Fibroblast of skin of right biceps (primary cell): ENCODE results near the gene LCN2.
"Not testable (repeated sequence)": the region's sequence is repeated elsewhere in the genome, so short reads cannot be mapped to it uniquely, and the experiment has no call there.

ENCODE experiments used
- DNase-seq: peaks from one replicate; pipeline ENCODE4 v3.0.0-alpha.2; 2013

The LCN2 gene

DNA sequence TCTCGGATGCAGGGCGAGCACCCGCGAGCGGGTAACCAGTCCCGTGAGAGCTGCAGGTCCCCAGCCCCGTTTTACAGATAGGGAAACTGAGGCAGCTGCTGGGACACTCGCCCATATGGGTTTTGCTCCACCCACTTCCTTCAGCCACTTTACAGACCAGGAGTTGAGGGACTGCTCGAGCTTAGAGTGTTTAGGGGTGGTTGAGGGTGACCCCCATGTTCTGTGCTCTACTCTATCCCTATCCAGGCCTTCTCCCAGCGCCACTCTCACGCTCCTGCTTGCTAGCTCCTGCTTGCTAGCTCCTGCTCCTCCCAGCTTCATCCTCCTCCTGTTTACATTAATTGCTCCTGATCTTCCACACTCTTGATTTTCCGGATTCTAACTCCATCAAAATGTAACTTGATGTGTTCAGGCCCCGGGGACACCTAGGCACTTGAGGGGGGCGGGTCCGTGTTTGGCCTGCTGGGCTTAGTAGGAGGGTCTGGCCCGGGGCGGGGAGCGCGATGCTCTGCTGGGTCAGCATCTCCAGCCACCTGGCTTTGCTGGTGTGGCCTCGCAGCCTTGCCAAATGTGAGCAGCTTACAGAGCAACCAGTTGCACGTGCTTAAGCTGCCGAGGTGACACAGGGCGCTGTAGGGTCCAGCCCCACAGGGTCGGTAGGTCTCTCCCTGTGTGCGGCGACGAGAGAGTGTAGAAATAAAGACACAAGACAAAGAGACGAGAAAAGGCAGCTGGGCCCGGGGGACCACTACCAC is 20.2 kb upstream of the LCN2 start:
- DNase-seq = no peak

GRCh38 chr9:128129976-128130590 is 19.2 kb upstream of the LCN2 start:
- not testable (repeated sequence) for DNase-seq

- not testable (repeated sequence) for DNase-seq
Observed at GRCh38 chr9:128130651-128131050, 18.6 kb upstream of the LCN2 start.

GRCh38 chr9:128131346-128131745 is 17.9 kb upstream of the LCN2 start:
- DNase-seq = not testable (repeated sequence)

- DNase-seq = not testable (repeated sequence)
Observed at GRCh38 chr9:128132139-128132538, 17.1 kb upstream of the LCN2 start.

DNA sequence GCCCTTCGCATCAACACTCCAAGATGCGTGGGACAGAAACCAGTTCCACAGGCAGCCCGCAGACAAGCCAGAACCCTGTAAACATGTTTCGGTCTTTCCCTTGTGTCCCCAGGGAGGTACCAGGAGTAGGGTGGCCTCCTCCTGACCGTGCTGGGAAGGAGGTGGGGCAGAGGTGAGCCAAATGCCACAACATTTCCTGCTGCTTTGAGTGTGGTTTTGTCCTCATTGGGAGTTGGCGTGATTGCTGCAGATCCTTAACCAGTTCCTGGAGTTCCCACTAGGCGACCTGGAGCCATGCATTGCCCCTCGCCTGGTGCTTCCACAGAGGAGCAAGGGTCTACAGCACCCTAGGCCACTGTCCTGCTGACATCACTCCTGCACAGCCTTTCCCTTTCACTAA is 13.7 kb upstream of the LCN2 start:
- DNase-seq = not testable (repeated sequence)

DNA sequence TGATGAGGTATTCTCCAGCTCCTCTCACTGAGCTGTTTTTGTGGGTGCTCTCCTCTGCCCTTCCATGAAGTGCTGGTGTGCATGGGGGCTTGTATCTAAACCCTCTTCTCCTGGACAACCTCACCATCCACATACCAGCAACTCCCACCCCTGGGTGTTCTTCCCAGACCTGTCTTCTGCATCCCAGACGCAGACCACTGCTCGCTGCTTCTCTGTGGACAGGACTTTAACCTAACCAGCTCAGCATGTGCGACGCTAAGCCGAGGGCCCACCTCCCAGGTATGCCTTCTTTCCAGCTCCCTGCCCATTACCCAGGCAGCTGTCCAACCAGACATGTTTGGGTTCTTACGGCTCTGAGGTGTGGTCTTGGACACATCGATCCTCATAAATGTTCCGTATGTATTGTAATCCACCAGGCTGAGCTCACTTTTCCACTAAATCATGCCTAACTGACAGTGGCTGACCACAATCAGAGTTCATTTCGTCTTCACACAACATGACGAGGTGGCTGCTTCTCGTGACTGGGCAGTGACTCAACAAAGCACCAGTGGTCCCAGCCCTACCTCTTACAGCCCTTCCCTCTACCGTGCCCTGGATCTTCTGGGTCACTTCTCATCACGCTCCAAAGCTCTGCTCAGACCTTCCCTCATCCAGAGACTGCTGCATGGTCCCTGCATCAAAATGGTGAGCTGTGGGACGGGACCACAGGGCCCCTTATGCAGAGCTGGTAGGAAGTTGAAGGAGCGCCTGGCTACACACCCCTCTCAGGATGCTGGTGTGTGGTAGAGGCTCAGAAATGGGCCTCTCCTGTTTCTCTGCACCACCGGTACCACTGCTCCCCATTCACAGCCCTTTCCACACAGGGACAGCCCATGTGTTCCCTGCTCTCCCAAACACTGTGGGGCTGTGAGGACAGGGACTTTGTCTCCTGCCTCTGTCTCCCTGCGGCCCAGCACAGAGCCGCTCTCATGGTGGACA is 12.1 kb upstream of the LCN2 start:
- DNase-seq = peak; percentile 83

DNA sequence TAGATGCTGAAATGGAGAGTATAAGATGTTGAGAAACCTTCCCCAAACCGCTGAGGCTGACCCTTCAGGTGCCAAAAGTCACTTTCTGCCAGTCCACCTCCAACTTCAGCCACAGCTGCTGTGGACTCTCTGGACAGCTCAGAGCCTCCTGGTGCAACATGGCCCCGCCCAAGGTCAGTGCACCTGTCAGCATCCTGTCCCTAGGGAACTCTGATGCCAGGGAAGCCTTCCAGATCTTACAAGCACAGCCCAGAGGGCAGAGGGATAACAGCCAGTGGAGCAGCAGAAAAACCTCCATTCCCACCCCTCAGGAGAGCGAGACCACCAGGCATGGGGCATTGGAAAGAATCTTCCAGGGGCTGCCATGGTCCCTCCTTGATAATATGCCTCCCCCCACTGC is 11.3 kb upstream of the LCN2 start:
- DNase-seq = no peak

DNA sequence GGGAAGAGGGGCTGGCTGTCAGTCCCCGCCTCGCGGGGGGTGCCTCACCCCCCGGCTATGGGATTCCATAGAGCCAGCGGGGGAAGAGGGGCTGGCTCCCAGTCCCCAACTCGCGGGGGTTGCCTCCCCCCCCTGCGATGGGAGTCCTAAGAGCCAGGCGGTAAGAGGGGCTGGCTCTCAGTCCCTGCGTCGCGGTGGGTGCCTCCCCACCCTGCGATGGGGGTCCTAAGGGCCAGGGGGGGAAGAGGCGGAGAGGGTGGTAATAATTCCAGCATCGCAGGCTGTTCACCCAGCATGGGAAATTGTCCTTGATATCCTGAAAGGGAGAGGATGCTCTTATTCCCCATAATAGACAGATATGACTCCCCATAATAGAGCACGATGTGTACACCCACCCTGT is 9.6 kb upstream of the LCN2 start:
- DNase-seq = no peak

DNA sequence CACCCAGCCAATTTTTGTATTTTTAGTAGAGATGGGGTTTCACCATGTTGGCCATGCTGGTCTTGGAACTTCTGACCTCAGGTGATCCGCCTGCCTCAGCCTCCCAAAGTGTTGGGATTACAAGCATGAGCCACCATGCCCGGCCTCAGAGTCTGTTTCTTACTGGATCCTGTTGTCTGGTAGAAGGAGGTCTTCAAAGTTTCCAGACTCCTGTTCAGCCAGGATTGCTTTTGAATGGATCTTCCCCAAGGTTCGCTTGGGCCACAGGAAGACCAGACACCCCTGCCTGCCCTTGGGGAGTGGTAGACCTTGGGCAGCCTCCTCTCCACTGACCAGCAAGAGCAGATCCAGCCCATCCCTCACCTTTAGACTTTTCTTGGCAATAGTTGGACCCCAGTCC is 7.6 kb upstream of the LCN2 start:
- no peak for DNase-seq

- DNase-seq = no peak
Observed at GRCh38 chr9:128142061-128142460, 7.2 kb upstream of the LCN2 start.

- no peak for DNase-seq
Observed at GRCh38 chr9:128142596-128142995, 6.7 kb upstream of the LCN2 start.

DNA sequence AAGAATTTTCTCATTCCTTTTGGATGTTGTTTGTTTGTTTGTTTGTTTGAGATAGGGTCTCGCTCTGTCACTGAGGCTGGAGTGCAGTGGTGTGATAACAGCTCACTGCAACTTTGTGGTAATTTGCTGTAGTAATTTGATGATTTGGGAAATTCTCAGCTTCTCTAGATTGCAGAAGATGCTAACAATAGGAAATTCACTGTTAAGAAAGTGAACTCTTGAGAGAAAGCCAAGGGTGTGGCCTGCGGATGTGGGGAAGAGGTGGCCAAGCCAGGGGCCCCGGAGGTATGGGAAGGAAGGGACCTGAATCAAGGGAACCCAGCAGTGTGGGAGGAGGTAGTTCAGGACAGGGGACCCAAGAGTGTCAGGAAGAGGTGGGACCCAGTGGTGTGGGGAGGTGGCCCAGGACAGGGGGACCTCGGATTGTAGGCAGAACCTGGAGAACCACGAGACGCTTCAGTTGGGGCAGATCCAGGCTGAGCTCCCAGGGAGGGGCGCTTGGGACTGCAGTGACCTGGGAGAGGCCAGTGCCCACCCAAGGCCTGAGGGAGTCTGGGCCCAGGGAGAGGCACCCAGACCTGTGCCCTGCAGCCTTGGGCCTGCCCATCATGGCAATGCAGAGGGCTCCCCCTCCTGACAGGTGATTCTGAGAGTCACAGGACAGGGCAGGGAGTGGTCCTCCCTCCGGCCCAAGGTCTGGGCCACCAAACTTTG is 5.6 kb upstream of the LCN2 start:
- DNase-seq = no peak

GRCh38 chr9:128144239-128145181 is 4.7 kb upstream of the LCN2 start:
- DNase-seq = no peak

- DNase-seq = no peak
Observed at GRCh38 chr9:128145536-128145935, 3.7 kb upstream of the LCN2 start.

DNA sequence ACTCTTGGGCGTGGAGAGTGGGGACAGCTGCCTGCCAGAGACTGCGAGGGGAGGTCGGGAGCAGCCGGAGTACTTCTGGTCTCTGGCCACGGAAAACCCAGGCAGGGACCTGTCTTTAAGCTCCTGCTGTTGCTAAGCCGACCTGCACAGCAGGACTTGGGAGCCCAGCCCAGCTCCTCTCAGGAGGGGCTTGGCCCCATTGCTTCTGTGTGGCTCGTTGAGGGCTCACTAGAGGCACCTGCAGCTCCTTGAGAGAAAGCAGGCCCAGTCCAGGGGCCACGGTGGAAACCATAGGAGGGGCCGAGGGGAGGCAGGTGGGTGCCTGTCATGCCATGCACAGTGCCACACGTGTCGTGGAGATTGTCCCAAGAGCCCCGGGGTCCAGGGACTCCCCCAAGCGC is 3.3 kb upstream of the LCN2 start:
- no peak for DNase-seq

DNA sequence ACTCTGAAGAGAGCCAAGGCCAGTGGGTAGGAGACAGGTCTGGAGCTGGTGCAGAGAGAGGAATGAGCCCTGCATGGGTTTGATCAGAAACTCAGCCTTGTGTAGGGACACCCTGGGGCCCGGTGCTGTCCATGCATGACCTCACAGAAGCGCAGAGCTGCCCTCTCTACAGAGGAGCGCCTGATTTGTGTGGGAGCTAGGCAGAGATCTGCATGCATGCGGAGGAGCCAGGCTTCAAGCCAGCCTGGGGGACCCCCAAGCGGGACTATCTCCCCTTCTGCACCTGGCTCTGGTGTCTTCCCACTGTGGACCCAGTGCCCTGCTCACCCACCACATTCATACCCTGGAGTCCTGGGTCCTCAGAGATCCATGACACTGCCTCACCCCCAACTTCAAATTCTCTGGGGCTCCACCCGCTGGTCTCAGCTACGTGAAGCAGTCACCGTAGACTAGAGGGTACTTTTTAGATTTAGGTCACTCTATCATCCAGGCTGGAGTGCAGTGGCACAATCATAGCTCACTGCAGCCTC is 2.6 kb upstream of the LCN2 start:
- no peak for DNase-seq

DNA sequence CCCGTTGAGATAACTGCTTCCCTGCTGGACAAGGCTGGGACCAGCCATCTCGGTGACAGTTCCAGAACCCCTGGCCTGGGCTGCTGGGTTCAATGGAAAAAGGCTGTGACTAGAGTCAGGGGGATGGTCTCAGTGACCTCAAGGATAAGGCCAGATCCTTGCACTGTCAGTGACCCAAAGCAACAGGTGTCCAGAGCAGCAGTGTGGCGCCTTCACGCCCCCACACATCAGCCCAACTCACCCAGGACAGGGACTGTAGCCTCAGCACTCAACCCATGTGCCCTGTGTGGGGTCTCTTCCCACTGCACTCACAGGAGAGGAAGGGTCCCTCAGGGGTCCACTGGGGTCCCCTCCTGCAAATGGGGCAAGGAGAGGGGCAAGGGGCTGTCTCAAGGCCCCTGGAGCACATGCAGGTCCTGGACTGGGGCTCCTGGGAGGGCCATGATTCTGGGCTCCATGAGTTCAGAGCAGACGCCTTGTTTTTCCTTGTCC is 698 bp upstream of the LCN2 start:
- DNase-seq = no peak

DNA sequence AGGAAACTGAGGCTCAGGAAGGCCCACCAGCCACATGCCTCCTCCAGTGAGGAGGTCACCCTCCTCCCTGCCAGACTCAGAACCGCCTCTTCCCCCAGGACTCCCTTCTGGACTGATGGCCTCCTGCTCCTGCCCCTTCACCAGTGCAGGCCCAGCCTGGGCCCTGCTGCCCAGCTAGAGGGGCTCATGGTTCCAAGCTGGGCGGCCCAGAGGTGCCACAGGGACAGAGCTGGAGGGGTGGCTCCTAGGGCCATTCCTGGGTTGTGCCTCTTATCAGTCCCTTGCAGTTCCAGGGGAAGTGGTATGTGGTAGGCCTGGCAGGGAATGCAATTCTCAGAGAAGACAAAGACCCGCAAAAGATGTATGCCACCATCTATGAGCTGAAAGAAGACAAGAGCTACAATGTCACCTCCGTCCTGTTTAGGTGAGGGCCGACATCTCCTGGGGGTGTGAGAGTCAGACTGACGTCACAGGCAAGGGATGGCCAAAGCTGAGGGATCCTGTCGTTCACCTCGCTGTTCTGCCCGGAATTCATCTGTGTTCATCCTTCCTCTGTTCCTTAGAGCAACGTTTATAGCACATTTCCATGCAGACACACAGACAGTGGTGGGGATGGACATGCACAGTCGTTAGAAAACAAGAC is 819 bp downstream of the LCN2 start:
- DNase-seq = no peak

- DNase-seq = no peak
Observed at GRCh38 chr9:128150594-128151308, 1.5 kb downstream of the LCN2 start.
